Measurements from ENCODE around the gene YJU2. TPM values are rescaled to one million over a fixed set of nuclear protein-coding genes. Genes with fewer than 3 reads are reported as not detected.

The YJU2 gene
- total and polyA plus RNA-seq, 2 of the 13 experiments (the other 11 are each of a cell fraction or from before 2014, with no cell fraction given) = 9.3 to 17.9 TPM

GRCh38 chr19:4267901-4268815 lies 21.3 kb downstream of the YJU2 start (continued):
- TF ChIP-seq ZNF281 (CRISPR knock-in tag; IDR thresholded peaks at IDR 0.05; ENCODE audit: borderline replicate concordance) (no peak), KDM6A (CRISPR knock-in tag; IDR thresholded peaks at IDR 0.05; ENCODE audit: low read depth) (no peak), POGZ (CRISPR knock-in tag; IDR thresholded peaks at IDR 0.05) (no peak), HNRNPH1 (optimal IDR thresholded peaks at IDR 0.05; ENCODE audit: low read depth, low read length) (no peak), HNRNPUL1 (IDR thresholded peaks at IDR 0.05; ENCODE audit: low read depth, low read length) (no peak), RFX1 (IDR thresholded peaks at IDR 0.05) (no peak), ZNF280B (CRISPR knock-in tag; IDR thresholded peaks at IDR 0.05; ENCODE audit: borderline replicate concordance) (peak; percentile 39; the same call in 1 of the 2 replicates), ZSCAN30 (CRISPR knock-in tag; IDR thresholded peaks at IDR 0.05) (no peak), JUNB (CRISPR knock-in tag; IDR thresholded peaks at IDR 0.05; ENCODE audit: borderline replicate concordance) (no peak), MAF1 (CRISPR knock-in tag; IDR thresholded peaks at IDR 0.05; ENCODE audit: borderline replicate concordance) (no peak), ZNF484 (CRISPR knock-in tag; IDR thresholded peaks at IDR 0.05; ENCODE audit: borderline replicate concordance, low read depth) (no peak), REXO4 (CRISPR knock-in tag; IDR thresholded peaks at IDR 0.05; ENCODE audit: borderline replicate concordance) (no peak), SP4 (CRISPR knock-in tag; IDR thresholded peaks at IDR 0.05) (no peak), BCL3 (CRISPR knock-in tag; IDR thresholded peaks at IDR 0.05) (no peak), DRAP1 (CRISPR knock-in tag; IDR thresholded peaks at IDR 0.05) (no peak), ZNF7 (CRISPR knock-in tag; IDR thresholded peaks at IDR 0.05) (no peak), TBL1XR1 (IDR thresholded peaks at IDR 0.05; ENCODE audit: borderline replicate concordance, low read length, partially characterized antibody) (no peak), MAX (IDR thresholded peaks at IDR 0.05) (peak; percentile 58; the same call in 1 of the 2 replicates), ZNF275 (CRISPR knock-in tag; IDR thresholded peaks at IDR 0.05; ENCODE audit: borderline replicate concordance) (no peak), ZNF75D (CRISPR knock-in tag; IDR thresholded peaks at IDR 0.05; ENCODE audit: borderline replicate concordance) (no peak), MIER3 (CRISPR knock-in tag; IDR thresholded peaks at IDR 0.05; ENCODE audit: borderline replicate concordance) (no peak), TP53 (CRISPR knock-in tag; conservative IDR thresholded peaks at IDR 0.05) (no peak)
